GM18870 (cell line): ENCODE results near the gene ZNF384.

Experiments used
- ATAC-seq: cut with Tn5 transposase; IDR thresholded peaks from one replicate; pipeline ENCODE4 v1.9.1; 2021; ENCODE audit warnings: moderate library complexity; ENCODE audit not compliant: unreplicated experiment

The ZNF384 gene

GRCh38 chr12:6662906-6663742, 26.1 kb downstream of the ZNF384 start, which contains the start of gene ING4:
Gene ING4, minus strand, starts transcription at chr12:6663119. Its CDS starts 18 bp downstream, at chr12:6663101.
- ATAC-seq, result peak; percentile 92

GRCh38 chr12:6662602-6662905, 26.6 kb downstream of the ZNF384 start:
- no peak for ATAC-seq

GRCh38 chr12:6653987-6654386, 35.2 kb downstream of the ZNF384 start:
- no peak for ATAC-seq

GRCh38 chr12:6653342-6653741, 35.8 kb downstream of the ZNF384 start:
- no peak for ATAC-seq

- no peak for ATAC-seq
Observed at GRCh38 chr12:6652391-6652790, 36.8 kb downstream of the ZNF384 start.

- ATAC-seq, result no peak
Observed at GRCh38 chr12:6650832-6651231, 38.3 kb downstream of the ZNF384 start.

- no peak for ATAC-seq
Observed at GRCh38 chr12:6647083-6647604, 42.0 kb downstream of the ZNF384 start, which contains the start of gene ACRBP. Gene ACRBP, minus strand, starts transcription at chr12:6647432. Its CDS starts 66 bp downstream, at chr12:6647366.

- no peak for ATAC-seq
Observed at GRCh38 chr12:6646276-6647082, 42.7 kb downstream of the ZNF384 start.

GRCh38 chr12:6644903-6645302, 44.3 kb downstream of the ZNF384 start:
- no peak for ATAC-seq

GRCh38 chr12:6644257-6644596, 44.9 kb downstream of the ZNF384 start:
- ATAC-seq, result no peak

GRCh38 chr12:6643569-6644256, 45.5 kb downstream of the ZNF384 start:
- no peak for ATAC-seq

- ATAC-seq, result no peak
Observed at GRCh38 chr12:6641131-6641530, 48.0 kb downstream of the ZNF384 start.

- no peak for ATAC-seq
Observed at GRCh38 chr12:6640497-6640896, 48.7 kb downstream of the ZNF384 start.

- no peak for ATAC-seq
Observed at GRCh38 chr12:6639151-6639801, 49.9 kb downstream of the ZNF384 start.

- no peak for ATAC-seq
Observed at GRCh38 chr12:6638305-6638704, 50.9 kb downstream of the ZNF384 start.

- ATAC-seq, result no peak
Observed at GRCh38 chr12:6635856-6636531, 53.2 kb downstream of the ZNF384 start, which contains the start of gene LPAR5. Gene LPAR5, minus strand, starts transcription at chr12:6635959. Its CDS starts 14,711 bp downstream, at chr12:6621248.

- no peak for ATAC-seq
Observed at GRCh38 chr12:6635375-6635855, 53.8 kb downstream of the ZNF384 start.

- ATAC-seq, result no peak
Observed at GRCh38 chr12:6632026-6632983, 56.9 kb downstream of the ZNF384 start.

GRCh38 chr12:6631549-6631961, 57.6 kb downstream of the ZNF384 start:
- ATAC-seq, result no peak
